Activated CD4-positive, alpha-beta T cell treated with anti-CD3 and anti-CD28 coated beads, Interleukin-2, amount 10 ng/mL, durations not matched to agents 7 days and 5 days (primary cell): ENCODE results near the gene TULP4. TPM values are rescaled to one million over a fixed set of nuclear protein-coding genes. Genes with fewer than 3 reads are reported as not detected.
"Not testable (repeated sequence)": the region's sequence is repeated elsewhere in the genome, so short reads cannot be mapped to it uniquely, and the experiment has no call there.

Experiments
- CTCF ChIA-PET: fragments of 350-600 bp; sonication (Branson Sonifier 250); formaldehyde crosslinking; loops from one replicate; lab custom pipeline; 2021; ENCODE audit warnings: antibody characterized with exemption; lab: Charles Lee
- POLR2A ChIA-PET: fragments of 350-600 bp; sonication (Branson Sonifier 250); formaldehyde crosslinking; loops from one replicate; lab custom pipeline; 2021; ENCODE audit warnings: antibody characterized with exemption; lab: Charles Lee
- DNase-seq: peaks from one replicate; pipeline ENCODE4 v3.0.0-alpha.2; 2020
- H3K27ac Mint-ChIP-seq: one replicate; pipeline ENCODE4 v1.8.0; 2021; ENCODE audit warnings: mild to moderate bottlenecking, moderate library complexity, mixed read lengths
- H3K27me3 Mint-ChIP-seq: one replicate; pipeline ENCODE4 v1.8.0; 2021; ENCODE audit warnings: mixed read lengths
- H3K36me3 Mint-ChIP-seq: one replicate; pipeline ENCODE4 v1.8.0; 2021; ENCODE audit warnings: low read depth, mixed read lengths
- H3K4me1 Mint-ChIP-seq: one replicate; pipeline ENCODE4 v1.8.0; 2021; ENCODE audit warnings: mixed read lengths
- H3K4me3 Mint-ChIP-seq: one replicate; pipeline ENCODE4 v1.8.0; 2021; ENCODE audit warnings: mild to moderate bottlenecking, moderate library complexity, mixed read lengths
- H3K9me3 Mint-ChIP-seq: one replicate; pipeline ENCODE4 v1.8.0; 2021; ENCODE audit warnings: mixed read lengths
- total RNA-seq, 2 experiments: library from RNA; stranded (reverse); gene quantifications; one replicate each; pipeline ENCODE4 v1.2.3, GENCODE V29; 2021

The TULP4 gene
- total RNA-seq, 2 experiments from 2014 or later, result 35.0 to 36.3 TPM

- no peaks in the 10 kb centered on the region for H3K9me3 Mint-ChIP-seq
- ChIA-PET CTCF (no interaction called here), POLR2A (no interaction called here)
- DNase-seq, result no peak
- H3K36me3 Mint-ChIP-seq, result peaks cover 16% of the 10 kb centered on the region
- H3K4me1 Mint-ChIP-seq, result no peaks in the 10 kb centered on the region
- no peaks in the 10 kb centered on the region for H3K27me3 Mint-ChIP-seq
- H3K27ac Mint-ChIP-seq, result no peak overlapping the region
- H3K4me3 Mint-ChIP-seq, result no peak overlapping the region
Measured at GRCh38 chr6:158476389-158476788, 164.1 kb downstream of the TULP4 start.

- H3K27ac Mint-ChIP-seq, POLR2A ChIA-PET, H3K4me3 Mint-ChIP-seq, DNase-seq, H3K9me3 Mint-ChIP-seq, H3K27me3 Mint-ChIP-seq, H3K4me1 Mint-ChIP-seq, CTCF ChIA-PET: not testable (repeated sequence)
- H3K36me3 Mint-ChIP-seq, result peaks cover 18% of the 10 kb centered on the region
Measured at GRCh38 chr6:158477722-158478121, 165.5 kb downstream of the TULP4 start.

- DNase-seq, result no peak
- Mint-ChIP-seq H3K27me3 (no peaks in the 10 kb centered on the region), H3K9me3 (no peaks in the 10 kb centered on the region), H3K4me3 (no peak overlapping the region), H3K4me1 (no peaks in the 10 kb centered on the region), H3K27ac (no peak overlapping the region), H3K36me3 (peaks cover 18% of the 10 kb centered on the region)
- CTCF ChIA-PET, result interaction anchor here (0.6 kb wide), 1 partner anchor 12 kb away, joined by 3 read pairs; no protein-coding TSS in a partner anchor
- POLR2A ChIA-PET, result no interaction called here
Measured at GRCh38 chr6:158480989-158481388, 168.7 kb downstream of the TULP4 start.

- CTCF ChIA-PET, result interaction anchor here (0.9 to 1.6 kb wide), 3 partner anchors 9 to 33 kb away, joined by 3 to 4 read pairs (median 3); no protein-coding TSS in a partner anchor
- no peak overlapping the region for H3K4me3 Mint-ChIP-seq
- no peaks in the 10 kb centered on the region for H3K27me3 Mint-ChIP-seq
- no peaks in the 10 kb centered on the region for H3K4me1 Mint-ChIP-seq
- no peaks in the 10 kb centered on the region for H3K9me3 Mint-ChIP-seq
- peaks cover 18% of the 10 kb centered on the region for H3K36me3 Mint-ChIP-seq
- DNase-seq, result no peak
- H3K27ac Mint-ChIP-seq, result no peak overlapping the region
- POLR2A ChIA-PET, result no interaction called here
Measured at GRCh38 chr6:158481690-158482473, 169.6 kb downstream of the TULP4 start.

GRCh38 chr6:158485431-158485830 is 173.2 kb downstream of the TULP4 start:
- Mint-ChIP-seq H3K4me1 (no peaks in the 10 kb centered on the region), H3K9me3 (no peaks in the 10 kb centered on the region), H3K36me3 (peaks cover 11% of the 10 kb centered on the region), H3K4me3 (no peak overlapping the region), H3K27ac (no peak overlapping the region), H3K27me3 (no peaks in the 10 kb centered on the region)
- ChIA-PET POLR2A (no interaction called here), CTCF (no interaction called here)
- DNase-seq, result no peak

GRCh38 chr6:158487495-158487894 is 175.2 kb downstream of the TULP4 start:
- DNase-seq, result no peak
- ChIA-PET CTCF (interaction anchor here (0.6 to 1.1 kb wide), 3 partner anchors 32 to 269 kb away, joined by 3 to 4 read pairs (median 3); no protein-coding TSS in a partner anchor), POLR2A (interaction anchor here (0.6 kb wide), 1 partner anchor 26 kb away, joined by 5 read pairs; no protein-coding TSS in a partner anchor)
- Mint-ChIP-seq H3K27ac (no peak overlapping the region), H3K36me3 (no peaks in the 10 kb centered on the region), H3K4me3 (no peak overlapping the region), H3K4me1 (no peaks in the 10 kb centered on the region), H3K27me3 (no peaks in the 10 kb centered on the region), H3K9me3 (no peaks in the 10 kb centered on the region)

GRCh38 chr6:158488065-158488464 is 175.8 kb downstream of the TULP4 start:
- DNase-seq, result no peak
- no peaks in the 10 kb centered on the region for H3K4me1 Mint-ChIP-seq
- CTCF ChIA-PET, result no interaction called here
- H3K4me3 Mint-ChIP-seq, result no peak overlapping the region
- POLR2A ChIA-PET, result no interaction called here
- H3K27ac Mint-ChIP-seq, result no peak overlapping the region
- H3K36me3 Mint-ChIP-seq, result no peaks in the 10 kb centered on the region
- no peaks in the 10 kb centered on the region for H3K9me3 Mint-ChIP-seq
- H3K27me3 Mint-ChIP-seq, result no peaks in the 10 kb centered on the region

GRCh38 chr6:158489441-158489840 is 177.2 kb downstream of the TULP4 start:
- DNase-seq, result no peak
- POLR2A ChIA-PET, result no interaction called here
- peaks cover 3% of the 10 kb centered on the region for H3K36me3 Mint-ChIP-seq
- H3K9me3 Mint-ChIP-seq, result no peaks in the 10 kb centered on the region
- CTCF ChIA-PET, result interaction anchor here (0.6 to 1.9 kb wide), 2 partner anchors 16 to 1651 kb away, joined by 3 to 4 read pairs; no protein-coding TSS in a partner anchor
- H3K27ac Mint-ChIP-seq, result no peak overlapping the region
- no peaks in the 10 kb centered on the region for H3K4me1 Mint-ChIP-seq
- no peak overlapping the region for H3K4me3 Mint-ChIP-seq
- H3K27me3 Mint-ChIP-seq, result no peaks in the 10 kb centered on the region

GRCh38 chr6:158492881-158493280 is 180.6 kb downstream of the TULP4 start:
- peaks cover 3% of the 10 kb centered on the region for H3K36me3 Mint-ChIP-seq
- no peak overlapping the region for H3K4me3 Mint-ChIP-seq
- no peak for DNase-seq
- ChIA-PET POLR2A (no interaction called here), CTCF (interaction anchor here (1.0 to 1.7 kb wide), 3 partner anchors 12 to 48 kb away, joined by 3 to 4 read pairs (median 3); no protein-coding TSS in a partner anchor)
- no peaks in the 10 kb centered on the region for H3K9me3 Mint-ChIP-seq
- no peak overlapping the region for H3K27ac Mint-ChIP-seq
- H3K4me1 Mint-ChIP-seq, result no peaks in the 10 kb centered on the region
- H3K27me3 Mint-ChIP-seq, result no peaks in the 10 kb centered on the region

- Mint-ChIP-seq H3K4me1 (no peaks in the 10 kb centered on the region), H3K27me3 (no peaks in the 10 kb centered on the region), H3K36me3 (peaks cover 6% of the 10 kb centered on the region), H3K4me3 (no peak overlapping the region), H3K27ac (no peak overlapping the region), H3K9me3 (no peaks in the 10 kb centered on the region)
- ChIA-PET POLR2A (no interaction called here), CTCF (interaction anchor here (0.7 kb wide), 1 partner anchor 276 kb away, joined by 3 read pairs; no protein-coding TSS in a partner anchor)
- no peak for DNase-seq
Measured at GRCh38 chr6:158496700-158497099, 184.4 kb downstream of the TULP4 start.

GRCh38 chr6:158497620-158498019 is 185.4 kb downstream of the TULP4 start:
- ChIA-PET CTCF (interaction anchor here (1.0 kb wide), 1 partner anchor 15 kb away, joined by 4 read pairs; no protein-coding TSS in a partner anchor), POLR2A (no interaction called here)
- Mint-ChIP-seq H3K36me3 (peaks cover 6% of the 10 kb centered on the region), H3K9me3 (no peaks in the 10 kb centered on the region), H3K27ac (no peak overlapping the region), H3K4me3 (no peak overlapping the region), H3K27me3 (no peaks in the 10 kb centered on the region), H3K4me1 (no peaks in the 10 kb centered on the region)
- no peak for DNase-seq

GRCh38 chr6:158498362-158498761 is 186.1 kb downstream of the TULP4 start:
- Mint-ChIP-seq H3K4me3 (no peak overlapping the region), H3K36me3 (peaks cover 6% of the 10 kb centered on the region), H3K27me3 (no peaks in the 10 kb centered on the region), H3K4me1 (no peaks in the 10 kb centered on the region), H3K27ac (no peak overlapping the region), H3K9me3 (no peaks in the 10 kb centered on the region)
- DNase-seq, result no peak
- POLR2A ChIA-PET, result no interaction called here
- CTCF ChIA-PET, result interaction anchor here (1.0 kb wide), 1 partner anchor 15 kb away, joined by 4 read pairs; no protein-coding TSS in a partner anchor

- Mint-ChIP-seq H3K36me3 (peaks cover 3% of the 10 kb centered on the region), H3K4me3 (no peak overlapping the region), H3K4me1 (no peaks in the 10 kb centered on the region), H3K27ac (peak overlapping the region; percentile 31), H3K9me3 (no peaks in the 10 kb centered on the region), H3K27me3 (no peaks in the 10 kb centered on the region)
- CTCF ChIA-PET, result interaction anchor here (1.5 kb wide), 1 partner anchor 13 kb away, joined by 3 read pairs; no protein-coding TSS in a partner anchor
- POLR2A ChIA-PET, result no interaction called here
- DNase-seq, result no peak
Measured at GRCh38 chr6:158499601-158500000, 187.3 kb downstream of the TULP4 start.
